HG03039 (cell line): ENCODE data around the gene ARID1B.
"Not testable (repeated sequence)": the region's sequence is repeated elsewhere in the genome, so short reads cannot be mapped to it uniquely, and the experiment has no call there.

Experiments used
- ATAC-seq: cut with Tn5 transposase; IDR thresholded peaks from one replicate; pipeline ENCODE4 v1.9.1; 2021; ENCODE audit warnings: mild to moderate bottlenecking, moderate library complexity; ENCODE audit not compliant: unreplicated experiment

The ARID1B gene

GRCh38 chr6:157037165-157037564 lies 260.0 kb downstream of the ARID1B start:
- ATAC-seq: no peak

GRCh38 chr6:157038610-157039009 lies 261.4 kb downstream of the ARID1B start:
- ATAC-seq: no peak

- not testable (repeated sequence) for ATAC-seq
These were observed 262.5 kb downstream of the ARID1B start for GRCh38 chr6:157039639-157040038.

GRCh38 chr6:157040191-157040590 lies 263.0 kb downstream of the ARID1B start:
- ATAC-seq: no peak

DNA sequence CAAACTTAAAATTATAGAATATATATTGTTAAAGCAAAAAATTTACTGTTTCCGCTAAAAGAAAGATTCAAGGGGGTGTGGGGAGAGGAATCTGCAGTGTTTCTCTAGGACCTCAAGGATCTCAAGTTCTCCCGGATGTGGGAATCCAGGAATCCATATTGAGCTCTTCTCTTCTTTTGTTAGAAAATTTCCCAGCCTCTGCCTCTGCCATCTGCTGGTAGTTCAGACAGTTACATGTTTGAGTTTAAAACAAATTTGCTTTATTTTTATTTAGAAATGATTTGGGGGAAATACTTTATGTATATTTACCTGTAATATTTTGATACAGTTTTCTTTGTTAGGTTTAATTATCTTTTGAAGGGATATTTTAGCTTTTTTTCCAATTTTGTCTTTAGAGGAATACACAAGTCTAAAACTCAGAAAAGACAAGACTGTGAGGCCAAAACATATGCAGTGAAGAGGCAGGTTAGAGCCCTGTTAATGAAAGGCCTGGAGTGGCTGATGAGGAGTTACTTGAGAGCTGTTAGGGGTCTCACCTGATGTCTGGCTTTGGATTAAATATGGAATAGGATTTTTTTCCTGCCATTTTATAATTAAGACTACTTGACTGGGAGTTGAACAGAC lies 268.8 kb downstream of the ARID1B start:
- ATAC-seq: no peak

DNA sequence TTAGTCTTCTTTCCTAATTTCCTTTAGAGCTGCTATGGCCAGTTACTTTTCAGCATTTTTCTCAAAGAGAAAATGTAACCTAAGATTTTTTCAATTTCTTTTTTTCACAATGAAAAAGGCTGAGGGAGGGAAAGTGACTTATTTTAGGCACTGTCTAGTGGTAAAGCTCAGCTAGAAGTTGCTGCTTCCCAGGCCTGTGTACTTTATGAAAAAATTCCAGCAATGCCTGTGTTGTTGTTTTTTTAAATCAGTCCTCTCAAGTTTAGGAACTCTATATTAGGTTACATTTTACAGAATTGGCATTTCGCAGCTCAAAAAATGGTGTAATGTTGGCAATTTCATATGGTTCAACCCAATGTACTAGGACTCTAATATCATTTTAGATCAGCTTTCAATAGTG lies 269.6 kb downstream of the ARID1B start:
- no peak for ATAC-seq

- ATAC-seq: no peak
These were observed 270.1 kb downstream of the ARID1B start for GRCh38 chr6:157047328-157047727.

DNA sequence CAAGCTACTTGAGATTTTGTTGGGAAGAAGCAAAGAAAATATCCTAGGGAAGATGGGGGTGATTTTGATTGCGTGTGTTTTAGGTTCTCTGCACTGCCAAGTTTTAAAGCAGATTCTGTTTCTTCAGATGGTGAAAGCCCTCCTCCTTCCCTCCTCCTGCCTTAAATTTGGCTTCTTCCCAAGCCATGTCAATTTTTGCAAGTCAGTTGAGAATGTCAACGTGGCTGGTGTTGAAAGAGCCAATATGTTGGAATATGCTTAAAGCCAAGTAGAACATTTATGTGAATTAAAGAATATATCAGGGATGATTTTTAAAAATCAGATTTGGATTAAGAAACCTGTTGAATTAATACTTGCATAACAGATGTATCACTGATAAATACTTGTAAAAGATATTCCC lies 270.8 kb downstream of the ARID1B start:
- ATAC-seq: no peak

GRCh38 chr6:157049133-157049532 lies 272.0 kb downstream of the ARID1B start:
- ATAC-seq: no peak

DNA sequence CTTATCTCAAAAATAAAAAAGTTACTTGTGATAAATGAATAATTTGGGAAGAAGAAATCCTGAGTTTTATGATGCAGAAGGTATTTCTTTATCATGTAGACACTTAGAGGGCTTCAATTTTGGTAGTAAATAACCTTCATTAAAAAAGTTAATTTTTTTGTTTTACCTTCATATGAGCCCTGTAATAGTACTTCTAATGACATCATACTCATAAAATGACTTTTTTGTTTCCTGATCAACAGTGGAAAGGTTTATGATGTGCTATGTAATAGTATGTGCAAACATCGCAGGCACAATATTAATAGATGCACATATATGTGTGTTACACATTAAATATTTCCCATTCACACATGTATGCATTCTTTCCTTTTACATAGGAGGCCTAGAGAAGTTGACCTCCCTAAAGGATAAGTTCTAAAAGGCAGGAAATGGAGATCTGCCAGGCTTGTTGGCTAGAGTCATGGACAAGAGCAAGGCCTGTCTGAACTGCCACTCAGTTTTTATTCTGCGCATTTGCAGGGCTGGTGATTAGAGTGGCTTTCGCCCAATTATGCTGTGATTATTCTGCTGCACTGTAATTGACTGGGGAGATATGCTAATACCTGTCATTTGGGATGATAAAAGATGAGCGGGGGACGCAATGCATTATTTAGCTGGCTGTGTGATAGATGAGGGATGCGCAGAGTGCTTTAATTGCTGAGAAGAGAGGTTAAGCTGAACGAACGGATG lies 273.5 kb downstream of the ARID1B start:
- no peak for ATAC-seq

GRCh38 chr6:157054531-157054979 lies 277.4 kb downstream of the ARID1B start:
- ATAC-seq: no peak

DNA sequence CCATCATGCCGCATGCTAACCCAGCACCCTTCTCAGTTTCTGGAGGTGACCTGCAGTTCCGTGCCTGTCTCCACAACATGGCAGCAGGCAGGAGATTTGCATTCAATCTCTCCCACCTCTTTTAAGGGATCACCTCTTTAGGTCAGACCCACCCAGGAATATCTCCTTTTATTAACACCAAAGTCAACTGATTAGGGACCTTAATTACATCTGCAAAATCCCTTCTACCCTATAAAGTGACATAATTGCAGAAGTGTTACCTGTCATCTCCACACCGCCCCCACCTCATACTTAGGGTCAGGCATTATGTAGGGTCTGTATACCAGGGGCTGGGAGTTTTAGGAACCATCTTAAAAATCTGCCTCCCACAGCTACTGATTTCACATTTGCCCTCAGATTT lies 278.7 kb downstream of the ARID1B start:
- no peak for ATAC-seq

- ATAC-seq: no peak
These were observed 279.1 kb downstream of the ARID1B start for GRCh38 chr6:157056275-157056674.

DNA sequence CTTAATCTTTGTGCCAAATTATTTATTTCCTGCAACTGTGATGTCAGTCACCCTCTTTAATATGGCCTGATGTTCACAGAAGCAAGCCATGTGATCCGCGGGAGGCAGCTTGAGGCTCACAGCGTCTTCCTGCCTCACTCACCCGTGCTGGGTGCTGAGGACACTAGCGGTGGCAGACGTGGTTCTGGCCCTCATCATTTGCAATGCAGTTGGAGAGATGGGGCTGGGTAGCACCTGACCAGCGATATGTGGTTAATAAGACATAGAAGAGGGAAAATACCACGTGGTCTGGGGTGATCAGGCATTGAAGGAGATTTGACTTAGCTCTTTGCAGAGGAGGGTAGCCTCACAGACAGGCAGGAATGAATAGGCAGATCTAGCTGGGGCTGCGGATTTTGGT lies 281.4 kb downstream of the ARID1B start:
- ATAC-seq: no peak

DNA sequence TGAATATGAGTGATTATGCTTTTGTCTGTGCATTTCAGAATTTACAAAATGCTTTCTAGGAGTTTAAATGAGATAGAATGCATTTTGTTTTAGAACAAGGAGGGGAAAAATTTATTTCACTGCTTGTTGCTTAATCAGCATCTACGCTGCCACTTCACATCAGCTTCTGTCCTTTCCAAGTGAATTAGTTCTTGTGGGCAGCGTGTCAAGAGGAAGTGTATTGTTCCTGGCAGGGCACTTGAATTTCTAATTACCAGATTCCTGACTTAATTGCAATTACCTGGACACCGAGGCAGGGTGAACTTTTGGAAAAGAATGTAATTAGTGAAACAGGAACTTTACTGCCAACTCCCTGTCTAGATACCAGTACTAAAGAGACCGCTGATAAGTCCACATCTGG lies 282.6 kb downstream of the ARID1B start:
- no peak for ATAC-seq

DNA sequence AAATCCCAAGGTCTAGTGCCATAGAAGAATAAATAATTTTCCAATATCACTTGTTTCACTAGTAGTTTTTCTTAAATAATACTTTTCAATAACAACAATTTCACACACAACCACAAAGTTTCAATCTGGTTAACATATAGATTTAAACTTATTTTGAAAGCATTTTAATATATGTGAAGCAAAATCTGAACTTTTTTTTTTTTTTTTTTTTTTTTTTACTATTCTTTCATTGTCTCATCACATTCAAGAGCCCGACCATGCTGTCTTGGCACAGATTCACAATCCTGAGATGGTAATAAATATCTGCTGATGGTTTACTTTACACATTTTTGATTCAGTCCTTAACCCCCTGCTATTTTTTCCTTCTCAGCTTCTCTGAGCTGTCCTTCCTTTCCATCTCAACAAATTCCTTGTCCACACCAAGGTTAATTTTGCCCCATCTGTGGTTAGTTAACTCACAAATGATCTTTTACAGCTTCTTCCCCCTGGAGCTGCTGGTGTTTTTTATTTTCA lies 283.3 kb downstream of the ARID1B start:
- no peak for ATAC-seq

DNA sequence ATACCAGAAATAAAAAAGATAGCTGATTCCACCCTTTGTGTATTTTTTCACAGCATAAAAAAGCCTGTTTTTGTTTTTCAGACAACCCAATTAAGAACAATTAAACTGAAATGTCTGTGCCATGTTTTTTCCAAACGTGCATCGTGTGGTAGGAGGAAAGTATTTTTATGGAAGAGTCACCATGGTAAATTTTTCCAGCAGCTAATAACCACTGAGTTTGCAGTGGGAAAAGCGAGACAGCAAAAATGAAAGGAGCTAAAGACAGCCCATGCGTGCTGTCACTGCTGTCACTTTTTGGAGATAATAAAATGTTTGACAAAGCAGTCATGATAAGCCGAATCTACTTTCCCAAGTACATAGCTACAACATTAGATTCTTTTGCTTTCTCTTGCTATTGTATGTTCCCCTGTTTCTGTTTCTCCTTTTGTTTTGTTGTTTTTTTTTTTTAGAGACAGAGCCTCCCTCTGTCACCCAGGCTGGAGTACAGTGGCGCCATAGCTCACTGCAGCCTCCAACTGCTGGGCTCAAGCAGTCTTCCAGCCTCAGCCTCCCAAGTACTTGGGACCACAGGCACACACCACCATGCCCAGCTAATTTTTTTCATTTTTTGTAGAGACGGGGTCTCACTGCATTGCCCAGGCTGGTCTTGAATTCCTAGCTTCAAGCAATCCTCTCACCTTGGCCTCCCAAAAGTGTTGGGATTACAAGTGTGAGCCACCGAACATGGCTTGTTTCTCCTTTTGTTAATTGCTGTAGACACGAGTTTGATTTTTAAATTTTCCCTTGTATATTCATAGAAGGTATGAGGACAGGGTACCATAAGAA lies 284.8 kb downstream of the ARID1B start:
- ATAC-seq: no peak

GRCh38 chr6:157063176-157063905 lies 286.2 kb downstream of the ARID1B start:
- ATAC-seq: no peak

DNA sequence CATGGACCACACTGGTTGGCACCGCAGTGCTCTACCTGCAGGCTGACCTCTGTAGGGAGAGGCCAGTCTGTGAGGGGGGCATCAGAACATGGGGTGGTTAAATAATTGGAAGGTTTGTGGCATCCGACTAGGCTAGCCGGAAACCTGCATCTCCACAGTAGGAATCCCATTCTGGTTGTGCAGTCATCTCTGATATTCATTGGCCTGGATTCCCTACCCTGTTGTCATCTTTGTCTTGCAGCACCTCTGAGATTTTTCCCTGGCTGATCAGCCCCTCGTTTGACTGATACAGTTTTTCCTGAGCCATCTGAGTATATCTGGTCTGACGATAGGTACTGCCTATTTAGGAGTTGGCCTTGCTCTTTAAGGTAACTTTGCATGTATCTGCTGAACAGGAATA lies 286.7 kb downstream of the ARID1B start:
- ATAC-seq: no peak

GRCh38 chr6:157064502-157064901 lies 287.3 kb downstream of the ARID1B start:
- ATAC-seq: no peak

DNA sequence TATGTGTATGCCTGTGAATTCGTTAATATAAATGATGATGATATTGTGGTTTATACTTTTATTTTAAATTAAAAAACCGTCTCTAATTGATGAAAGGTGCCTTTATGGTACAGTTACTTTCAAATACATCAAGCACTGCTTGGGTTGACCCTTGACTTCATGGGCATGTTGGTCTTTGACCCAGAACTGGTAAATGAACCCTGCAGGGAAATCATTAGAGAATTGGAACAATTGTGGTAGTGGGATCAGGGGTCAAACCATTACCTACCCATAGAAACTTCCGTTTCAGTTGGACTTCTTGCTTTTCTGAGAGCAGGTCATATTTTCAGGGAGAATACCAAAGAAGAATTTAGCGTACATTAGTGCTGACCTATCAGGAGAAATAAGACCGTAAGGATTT lies 288.2 kb downstream of the ARID1B start:
- ATAC-seq: no peak
